HK-2 (cell line): Measurements from ENCODE around the gene COX4I2.
"Not testable (repeated sequence)": the region's sequence is repeated elsewhere in the genome, so short reads cannot be mapped to it uniquely, and the experiment has no call there.

ENCODE experiments used
- DNase-seq: peaks from one replicate; pipeline ENCODE4 v3.0.0-alpha.2; 2018; ENCODE audit not compliant: unreplicated experiment

Gene COX4I2

DNA sequence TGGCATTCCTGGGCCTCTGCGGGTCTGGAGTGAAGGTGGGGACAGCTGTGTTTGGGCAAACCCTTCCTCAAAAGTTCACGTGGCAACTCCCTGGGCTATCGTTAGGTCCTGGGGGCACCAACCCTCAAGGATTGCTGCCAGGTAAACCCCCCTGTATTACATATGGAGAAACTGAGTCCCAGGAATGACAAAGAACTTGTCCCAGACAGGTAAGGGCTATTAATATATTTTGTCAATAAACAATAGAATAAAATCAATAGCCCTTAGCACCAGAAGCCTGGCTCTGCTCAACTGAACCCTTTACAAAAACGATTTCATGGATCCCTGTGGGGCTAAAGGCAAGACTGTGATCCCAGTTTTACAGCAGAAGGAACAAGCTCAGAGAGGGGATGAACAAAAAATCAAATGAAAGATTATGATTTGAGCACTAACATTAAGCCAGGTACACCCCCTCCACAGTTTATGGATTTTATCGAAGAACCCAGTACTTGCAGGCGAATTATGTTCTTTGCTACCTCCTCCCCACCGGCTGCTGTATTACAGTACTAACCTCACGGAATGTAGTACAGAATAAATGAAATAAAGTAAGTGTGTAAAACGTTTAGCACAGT lies 30.0 kb upstream of the COX4I2 start:
- peak; percentile 28 for DNase-seq

DNA sequence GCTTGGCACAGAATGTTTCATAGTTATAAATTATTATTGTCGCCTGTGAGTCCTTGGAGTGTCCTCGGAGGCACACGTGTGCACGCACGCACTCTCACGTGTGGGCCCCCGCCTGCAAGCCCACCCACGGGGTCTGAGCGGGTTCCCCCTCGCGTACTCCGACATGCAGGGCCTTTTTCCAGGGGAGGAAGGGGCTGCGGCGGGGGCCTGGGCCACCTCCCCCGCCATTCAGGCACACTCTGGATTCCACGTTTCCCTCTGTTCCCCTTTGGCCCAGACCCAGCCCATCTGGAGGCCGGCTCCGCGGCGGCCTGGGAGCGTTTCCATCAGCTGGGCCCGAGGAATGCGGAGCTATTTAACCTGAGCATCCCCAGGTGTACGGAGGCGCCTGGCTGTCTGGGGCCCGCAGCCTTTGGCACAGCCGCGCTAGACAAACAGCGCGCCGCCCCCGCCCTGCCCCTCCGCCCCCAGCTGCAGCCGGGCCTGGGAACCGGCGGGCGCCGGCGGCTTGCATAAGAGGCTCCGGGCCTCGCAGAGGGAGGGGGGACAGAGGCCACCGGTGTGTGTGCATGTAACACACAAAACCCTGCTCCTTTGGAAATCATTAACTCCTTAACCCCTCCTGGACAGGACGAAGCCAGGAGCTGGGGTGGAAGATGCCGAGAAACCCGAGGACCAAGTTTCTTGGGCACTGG lies 29.3 kb upstream of the COX4I2 start:
- DNase-seq = peak; percentile 96

DNA sequence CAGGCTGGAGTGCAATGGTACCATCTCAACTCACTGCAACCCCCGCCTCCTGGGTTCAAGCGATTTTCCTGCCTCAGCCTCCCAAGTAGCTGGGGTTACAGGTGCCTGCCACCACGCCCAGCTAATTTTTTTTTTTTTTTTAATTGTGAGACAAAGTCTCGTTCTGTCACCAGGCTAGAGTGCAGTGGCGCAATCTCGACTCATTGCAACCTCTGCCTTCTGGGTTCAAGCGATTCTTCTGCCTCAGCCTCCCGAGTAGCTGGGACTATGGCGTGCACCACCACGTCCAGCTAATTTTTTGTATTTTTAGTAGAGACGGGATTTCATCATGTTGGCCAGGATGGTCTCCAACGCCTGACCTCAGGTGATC lies 25.5 kb upstream of the COX4I2 start:
- not testable (repeated sequence) for DNase-seq

DNA sequence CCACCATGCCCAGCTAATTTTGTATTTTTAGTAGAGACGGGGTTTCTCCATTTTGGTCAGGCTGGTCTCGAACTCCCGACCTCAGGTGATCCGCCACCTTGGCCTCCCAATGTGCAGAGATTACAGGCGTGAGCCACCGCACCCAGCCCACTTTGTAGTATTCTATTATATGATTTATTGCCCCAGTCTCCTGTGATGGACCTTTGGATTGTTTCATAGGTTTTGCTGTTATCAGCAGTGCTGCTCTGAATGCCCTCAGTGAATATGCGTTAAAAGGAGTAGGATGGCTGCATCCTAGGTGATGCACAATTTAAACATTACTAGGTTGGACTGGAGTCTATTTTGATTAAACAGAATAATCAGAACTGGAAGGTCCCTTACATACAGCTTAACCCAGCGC lies 22.3 kb upstream of the COX4I2 start:
- no peak for DNase-seq

DNA sequence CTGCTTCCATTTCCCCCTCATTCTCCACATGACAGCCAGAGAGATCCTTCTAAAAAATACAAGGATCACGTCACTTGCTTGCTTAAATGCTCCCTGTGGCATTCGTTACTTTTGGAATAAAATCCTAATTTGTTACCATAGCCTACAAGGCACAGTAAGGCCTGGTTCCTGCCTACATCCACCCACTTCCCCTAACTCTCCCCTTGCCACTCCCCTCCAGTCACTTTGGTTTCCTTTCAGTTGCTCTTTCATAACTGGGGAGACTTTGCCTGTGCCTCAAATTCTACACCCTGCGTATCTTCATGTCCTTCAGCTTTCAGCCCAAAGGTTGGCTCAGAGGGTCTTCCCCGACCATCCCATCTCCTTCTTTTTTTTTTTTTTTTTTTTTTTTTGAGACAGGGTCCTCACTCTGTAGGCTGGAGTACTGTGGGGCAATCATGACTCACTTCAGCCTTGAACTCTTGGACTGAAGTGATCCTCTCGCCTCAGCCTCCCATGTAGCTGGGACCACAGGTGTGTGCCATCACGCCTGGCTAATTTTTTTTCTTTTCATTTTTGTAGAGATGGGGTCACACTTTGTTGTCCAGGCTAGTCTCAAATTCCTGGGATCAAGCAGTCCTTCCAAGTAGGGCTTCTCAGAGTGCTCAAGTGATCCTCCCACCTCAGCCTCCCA lies 20.1 kb upstream of the COX4I2 start:
- no peak for DNase-seq

DNA sequence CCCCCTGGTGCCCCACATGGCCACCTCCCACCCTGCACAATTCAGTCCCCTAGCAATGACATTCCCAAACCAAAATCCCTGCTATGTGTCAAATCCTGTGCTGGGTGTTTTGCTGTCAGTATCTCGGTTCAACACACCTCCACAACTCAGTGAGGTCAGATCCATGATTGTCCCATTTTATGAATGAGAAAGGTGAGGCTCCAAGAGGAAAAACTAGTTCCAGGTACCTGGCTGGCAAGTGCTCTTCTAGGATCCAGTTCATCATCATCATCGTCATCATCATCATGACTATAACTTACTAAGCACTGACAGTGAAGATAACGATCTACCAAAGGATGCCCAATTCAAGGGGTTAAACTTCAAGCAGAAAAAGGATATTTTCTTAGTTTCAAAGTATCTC lies 17.5 kb upstream of the COX4I2 start:
- DNase-seq = no peak

DNA sequence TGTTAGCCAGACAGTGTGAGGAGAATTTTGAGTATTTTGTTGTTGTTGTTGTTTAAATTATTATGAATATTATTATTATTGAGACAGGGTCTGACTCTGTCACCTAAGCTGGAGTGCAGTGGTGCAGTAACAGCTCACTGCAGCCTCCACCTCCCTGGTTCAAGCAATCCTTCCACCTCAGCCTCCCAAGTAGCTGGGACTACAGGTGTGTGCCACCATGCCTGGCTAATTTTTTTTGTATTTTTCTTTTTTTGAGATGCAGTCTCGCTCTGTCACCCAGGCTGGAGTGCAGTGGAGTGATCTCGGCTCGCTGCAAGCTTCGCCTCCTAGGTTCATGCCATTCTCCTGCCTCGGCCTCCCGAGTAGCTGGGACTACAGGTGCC lies 14.6 kb upstream of the COX4I2 start:
- DNase-seq = not testable (repeated sequence)

DNA sequence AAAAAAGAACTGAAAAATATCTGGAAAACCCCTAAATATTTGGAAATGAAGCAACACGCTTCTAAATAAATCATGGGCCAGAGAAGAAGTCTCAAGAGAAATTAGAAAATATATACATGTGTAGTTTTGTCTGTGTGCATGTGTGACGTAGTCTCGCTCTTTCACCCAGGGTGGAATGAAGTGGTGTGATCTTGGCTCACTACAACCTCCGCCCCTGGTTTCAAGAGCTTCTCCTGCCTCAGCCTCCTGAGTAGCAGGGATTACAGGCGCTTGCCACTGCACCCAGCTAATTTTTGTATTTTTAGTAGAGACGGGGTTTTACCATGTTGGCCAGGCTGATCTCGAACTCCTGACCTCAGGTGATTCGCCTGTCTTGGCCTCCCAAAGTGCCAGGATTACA lies 11.2 kb upstream of the COX4I2 start:
- DNase-seq = not testable (repeated sequence)

DNA sequence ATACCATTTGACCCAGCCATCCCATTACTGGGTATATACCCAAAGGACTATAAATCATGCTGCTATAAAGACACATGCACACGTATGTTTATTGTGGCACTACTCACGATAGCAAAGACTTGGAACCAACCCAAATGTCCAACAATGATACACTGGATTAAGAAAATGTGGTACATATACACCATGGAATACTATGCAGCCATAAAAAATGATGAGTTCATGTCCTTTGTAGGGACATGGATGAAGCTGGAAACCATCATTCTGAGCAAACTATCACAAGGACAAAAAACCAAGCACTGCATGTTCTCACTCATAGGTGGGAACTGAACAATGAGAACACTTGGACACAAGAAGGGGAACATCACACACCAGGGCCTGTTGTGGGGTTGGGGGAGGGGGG lies 9.7 kb upstream of the COX4I2 start:
- not testable (repeated sequence) for DNase-seq

DNA sequence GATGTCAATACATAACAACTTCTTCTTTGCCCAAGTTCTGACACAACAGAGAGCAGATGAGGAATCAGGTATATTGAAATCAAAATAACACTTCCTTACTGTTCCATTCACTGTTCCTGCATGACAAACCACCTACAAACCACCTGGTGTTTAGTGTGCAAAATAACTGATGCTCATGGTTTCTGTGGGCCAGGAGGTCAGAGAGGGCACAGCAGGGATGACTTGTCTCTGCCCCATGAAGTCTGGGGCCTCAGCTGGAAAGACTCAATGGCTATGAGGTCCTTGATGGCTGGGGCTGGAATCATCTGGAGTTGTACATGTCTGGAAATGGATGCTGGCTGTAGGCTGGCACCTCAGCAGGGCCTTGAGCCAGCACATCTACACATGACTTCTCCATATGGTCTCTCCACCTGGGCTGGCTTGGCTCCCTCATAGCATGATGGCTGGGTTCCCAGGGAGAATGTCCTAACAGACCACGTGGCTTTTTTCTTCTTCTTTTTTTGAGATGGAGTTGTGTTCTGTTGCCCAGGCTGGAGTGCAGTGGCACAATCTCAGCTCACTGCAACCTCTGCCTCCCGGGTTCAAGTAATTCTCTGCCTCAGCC lies 7.4 kb upstream of the COX4I2 start:
- DNase-seq = no peak

DNA sequence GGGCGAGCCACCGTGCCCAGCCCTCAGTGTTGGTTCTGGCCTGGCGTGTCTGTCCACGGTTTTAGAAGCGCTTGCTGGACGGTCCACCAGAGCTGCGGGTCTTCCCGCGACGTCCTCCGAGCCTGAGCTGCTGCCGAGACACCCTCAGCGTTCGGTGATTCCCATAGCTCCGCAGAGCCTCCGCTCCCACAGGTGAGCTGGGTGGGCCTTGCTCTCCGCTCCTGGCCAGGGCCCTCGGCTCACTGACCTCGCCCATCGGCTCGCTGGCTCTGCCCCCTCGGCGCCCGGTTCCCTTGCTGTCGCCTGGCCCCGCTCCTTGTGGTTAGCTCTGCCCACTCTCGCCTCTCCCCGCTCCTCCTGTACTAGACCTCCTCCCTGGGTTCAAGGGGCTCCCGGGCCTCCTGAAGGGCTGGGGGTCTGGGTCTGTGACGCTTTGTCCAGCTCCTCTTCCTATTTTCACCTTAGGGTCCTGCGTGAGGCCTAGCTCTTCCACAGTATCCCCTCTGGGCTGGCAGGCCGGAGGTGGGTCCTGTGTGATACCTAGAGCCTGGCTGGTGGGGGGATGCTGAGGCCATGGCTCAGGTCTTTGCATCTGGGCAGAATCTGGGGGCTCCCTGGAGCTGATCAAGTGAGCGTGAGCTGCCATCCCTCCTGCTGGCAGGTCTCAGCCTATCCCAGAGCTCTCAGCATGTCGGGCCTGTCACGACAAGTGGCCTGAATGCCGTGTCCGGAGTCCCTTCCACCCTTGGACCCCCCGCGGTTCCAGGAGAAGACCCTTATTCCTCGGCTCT lies 5.0 kb upstream of the COX4I2 start:
- DNase-seq = no peak

DNA sequence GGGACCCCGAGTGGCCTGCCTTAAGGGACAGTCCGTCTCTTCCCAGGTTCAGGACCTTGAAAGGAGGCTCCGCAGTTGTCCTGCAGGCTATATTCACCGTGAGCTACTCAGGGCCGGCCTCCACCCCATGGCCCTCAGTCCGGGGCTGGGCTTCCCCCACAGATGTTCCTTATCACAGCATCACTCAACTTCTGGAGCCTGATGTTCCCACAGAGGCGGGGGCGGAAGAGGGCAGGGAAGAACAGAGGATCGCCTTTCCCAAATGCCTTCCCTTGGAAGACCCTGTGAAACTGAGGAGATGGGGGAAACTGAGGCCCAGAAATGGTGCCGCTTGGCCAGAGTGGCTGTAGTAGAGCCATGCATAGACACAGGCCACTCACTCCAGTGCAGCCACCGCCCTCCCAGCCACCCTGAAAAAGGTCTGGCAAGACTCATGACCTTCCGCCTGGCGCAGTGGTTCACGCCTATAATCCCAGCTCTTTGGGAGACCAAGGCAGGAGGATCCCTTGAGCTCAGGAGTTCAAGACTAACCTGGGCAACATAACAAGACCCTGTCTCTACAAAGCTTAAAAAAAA lies 4.3 kb upstream of the COX4I2 start:
- no peak for DNase-seq

DNA sequence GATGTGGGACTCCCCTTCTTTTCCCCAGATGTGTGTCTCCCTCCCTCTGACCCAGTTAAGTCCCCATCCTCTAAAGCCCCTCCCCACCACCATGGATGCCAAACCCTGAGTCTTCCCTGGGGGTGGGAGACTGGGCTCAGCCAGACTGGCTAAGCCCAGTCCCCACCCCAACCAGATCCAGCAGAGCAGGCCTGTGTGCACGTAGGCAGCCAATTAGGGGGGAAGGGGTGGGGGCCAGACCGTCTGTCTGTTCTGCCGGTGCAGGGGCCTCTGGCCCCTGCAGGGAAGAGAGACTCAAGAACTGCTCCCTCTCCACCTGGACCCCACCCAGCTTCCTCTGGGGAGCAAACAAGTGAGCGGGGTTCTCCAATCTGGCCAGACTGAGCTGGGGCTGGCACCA lies 605 bp downstream of the COX4I2 start:
- DNase-seq = no peak

DNA sequence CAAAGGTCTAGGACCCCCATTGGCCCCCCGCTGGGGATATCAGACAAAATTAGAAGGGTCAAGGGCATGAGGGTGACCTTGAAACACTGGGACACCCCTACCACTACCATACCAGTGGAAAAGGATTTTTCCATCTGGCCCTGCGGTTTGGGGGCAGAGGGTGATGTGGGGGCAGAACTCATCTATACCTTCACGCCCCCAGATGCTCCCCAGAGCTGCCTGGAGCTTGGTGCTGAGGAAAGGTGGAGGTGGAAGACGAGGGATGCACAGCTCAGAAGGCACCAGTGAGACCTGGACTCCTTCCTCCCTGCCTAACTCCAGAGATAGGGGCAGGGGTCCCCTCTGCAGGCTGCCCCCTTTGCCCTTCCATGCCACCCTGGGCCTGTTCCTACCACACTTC lies 1.1 kb downstream of the COX4I2 start:
- no peak for DNase-seq

DNA sequence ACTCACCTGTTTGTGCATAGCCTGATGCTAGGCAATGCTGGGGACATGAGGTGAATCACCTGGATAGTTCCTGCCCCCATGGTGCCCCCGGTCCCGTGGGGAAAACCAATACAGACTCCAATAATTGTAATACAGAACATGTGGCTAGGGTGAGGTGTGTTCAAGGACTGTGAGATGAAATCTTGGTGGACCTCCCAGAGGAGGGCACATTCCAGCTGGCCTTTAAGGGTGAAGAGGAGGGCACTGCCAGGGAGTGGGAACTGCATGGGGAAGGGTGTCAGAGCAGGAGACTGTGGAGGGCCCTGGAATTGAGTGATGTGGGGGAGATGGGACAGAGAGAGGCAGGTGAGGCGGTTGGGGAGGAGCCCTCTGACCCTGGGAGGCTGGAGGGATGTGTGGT lies 2.5 kb downstream of the COX4I2 start:
- no peak for DNase-seq

DNA sequence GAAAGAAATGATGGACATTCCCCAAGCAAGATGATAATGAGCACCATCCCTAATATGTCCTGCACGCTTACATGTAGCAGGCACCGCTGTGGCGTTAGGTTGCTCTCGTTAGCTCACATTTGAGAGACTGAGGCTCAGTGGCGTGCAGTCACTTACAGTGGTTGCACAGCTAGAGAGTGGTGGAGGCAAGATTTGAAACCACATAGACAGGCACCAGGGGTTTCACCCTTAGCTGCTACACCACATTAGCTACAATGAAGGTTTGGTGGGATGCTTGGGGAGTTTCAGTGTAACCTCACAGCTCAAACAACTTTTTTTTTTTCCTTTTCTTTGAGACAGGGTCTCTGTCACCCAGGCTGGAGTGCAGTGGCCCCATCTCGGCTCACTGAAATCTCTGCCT lies 3.7 kb downstream of the COX4I2 start:
- no peak for DNase-seq

DNA sequence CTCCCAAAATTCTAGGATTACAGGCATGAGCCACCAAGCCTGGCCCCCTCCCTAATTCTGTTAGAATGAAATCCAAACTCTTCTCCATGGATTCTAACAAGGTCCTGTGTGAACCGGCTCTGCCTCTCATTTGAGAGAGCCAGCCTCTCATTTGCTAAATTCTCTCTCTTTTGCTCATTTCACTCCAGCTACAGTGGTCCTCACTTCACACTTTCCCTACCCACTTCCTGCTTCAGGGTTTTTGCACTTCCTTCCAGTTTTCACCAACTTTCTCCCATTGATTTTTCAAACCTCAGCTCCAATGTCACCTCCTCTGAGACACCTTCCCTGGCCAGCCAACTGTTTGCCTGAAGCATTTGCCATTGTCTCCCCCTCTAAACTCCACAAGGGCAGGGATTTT lies 5.1 kb downstream of the COX4I2 start:
- DNase-seq = no peak

DNA sequence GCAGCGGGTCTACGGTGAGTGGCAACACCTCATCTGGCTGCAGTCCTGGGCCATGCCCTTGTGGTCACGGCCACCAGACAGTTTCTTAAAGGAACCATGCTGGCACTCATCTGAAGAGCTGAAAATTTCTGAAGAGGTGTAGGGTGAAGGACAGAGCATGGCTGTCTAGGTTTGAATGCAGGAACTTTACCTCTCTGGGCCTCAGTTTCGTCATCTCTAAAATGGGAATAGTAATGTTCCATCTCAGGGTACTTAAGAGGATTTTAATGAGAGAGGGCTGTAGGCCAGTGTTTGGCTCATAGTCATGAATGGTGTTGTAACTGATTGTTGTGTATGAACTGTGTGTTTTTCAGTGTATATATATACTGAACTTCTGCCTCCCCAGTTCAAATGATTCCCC lies 5.8 kb downstream of the COX4I2 start:
- no peak for DNase-seq

DNA sequence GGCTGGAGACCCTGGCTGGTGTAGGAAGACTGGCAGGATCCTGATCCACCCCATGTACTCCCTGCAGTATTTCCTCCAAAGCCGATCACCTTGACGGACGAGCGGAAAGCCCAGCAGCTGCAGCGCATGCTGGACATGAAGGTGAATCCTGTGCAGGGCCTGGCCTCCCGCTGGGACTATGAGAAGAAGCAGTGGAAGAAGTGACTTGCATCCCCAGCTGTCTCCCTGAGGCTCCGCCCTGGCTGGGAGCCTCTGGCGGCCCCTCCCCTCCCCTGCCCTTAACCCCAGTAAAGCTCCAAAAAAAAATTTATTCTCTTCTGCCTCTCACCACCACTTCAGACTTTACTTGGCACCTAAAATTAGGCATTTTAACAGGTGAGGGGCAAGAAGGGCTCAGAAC lies 7.0 kb downstream of the COX4I2 start:
- DNase-seq = no peak

DNA sequence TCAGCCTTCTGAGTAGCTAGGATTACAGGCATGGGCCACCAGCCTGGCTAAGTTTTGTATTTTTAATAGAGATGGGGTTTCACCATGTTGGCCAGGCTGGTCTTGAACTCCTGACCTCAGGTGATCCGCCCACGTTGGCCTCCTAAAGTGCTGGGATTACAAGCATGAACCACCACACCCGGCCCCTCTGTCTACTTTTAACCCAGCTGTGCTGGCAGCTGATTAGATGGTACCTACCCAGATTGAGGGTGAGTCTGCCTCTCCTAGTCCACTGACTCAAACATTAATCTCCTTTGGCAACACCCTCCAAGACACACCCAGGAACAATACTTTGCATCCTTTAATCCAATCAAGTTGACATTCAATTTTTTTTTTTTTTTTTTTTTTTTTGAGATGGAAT lies 10.4 kb downstream of the COX4I2 start:
- DNase-seq = not testable (repeated sequence)

DNA sequence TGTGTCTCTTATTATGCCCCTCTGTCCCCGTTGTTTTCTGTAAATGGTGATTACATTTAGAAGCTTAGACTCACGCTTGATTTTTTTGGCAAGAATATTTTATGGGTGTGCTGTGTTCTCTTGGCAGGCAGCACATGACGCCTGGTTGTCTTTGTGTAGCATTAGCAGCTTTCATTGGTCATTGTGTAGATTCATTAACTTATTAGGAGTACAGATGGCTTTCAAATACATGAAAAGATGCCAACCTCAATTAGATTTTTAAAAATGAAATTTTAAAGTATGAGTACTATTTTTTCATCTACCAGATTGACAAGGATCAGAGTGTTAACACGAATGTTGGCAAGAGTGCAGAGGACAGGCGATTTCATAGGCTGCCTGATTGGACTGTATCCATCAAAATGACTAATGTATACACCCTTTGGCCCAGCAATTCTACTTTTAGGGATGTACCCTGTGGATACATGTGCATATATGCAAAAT lies 15.2 kb downstream of the COX4I2 start:
- no peak for DNase-seq

DNA sequence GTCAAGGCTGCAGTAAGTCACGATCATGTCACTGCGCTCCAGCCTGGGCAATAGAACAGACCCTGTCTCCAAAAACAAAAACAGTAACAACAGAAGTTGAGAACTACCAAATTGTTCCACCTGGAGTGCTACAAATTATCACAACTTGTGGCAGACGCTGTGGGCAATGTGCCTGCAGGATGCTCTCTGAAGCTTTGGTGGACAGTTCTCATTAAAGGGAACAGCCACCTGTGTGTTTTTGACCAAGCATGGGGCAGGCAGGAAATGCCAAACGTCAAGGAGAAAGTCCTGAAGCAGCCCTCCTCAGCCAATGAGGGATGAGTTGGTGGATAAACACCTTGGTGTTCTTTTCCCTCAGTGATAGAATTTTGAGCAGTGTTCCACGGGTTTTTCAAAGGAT lies 15.8 kb downstream of the COX4I2 start:
- DNase-seq = no peak
